CD4-positive, alpha-beta T cell treated with Interleukin-4 for 1 hour (primary cell): ENCODE results near the gene TAC3.
"Not testable (repeated sequence)": the region's sequence is repeated elsewhere in the genome, so short reads cannot be mapped to it uniquely, and the experiment has no call there.

Experiments
- DNase-seq, 2 donors: peaks; one replicate each; pipeline ENCODE4 v3.0.0-alpha.2; 2020 to 2022

The TAC3 gene

GRCh38 chr12:57003395-57003794 is 12.9 kb downstream of the TAC3 start:
- DNase-seq: no peak

GRCh38 chr12:57001448-57001906 is 14.9 kb downstream of the TAC3 start:
- peak; percentile 71 to 77 for DNase-seq

- no peak for DNase-seq
Measured at GRCh38 chr12:57000393-57000792, 15.9 kb downstream of the TAC3 start.

- DNase-seq: no peak
Measured at GRCh38 chr12:56999456-56999855, 16.9 kb downstream of the TAC3 start.

GRCh38 chr12:56998981-56999380 is 17.3 kb downstream of the TAC3 start:
- no peak for DNase-seq

- DNase-seq: no peak
Measured at GRCh38 chr12:56998316-56998715, 18.0 kb downstream of the TAC3 start.

- no peak for DNase-seq
Measured at GRCh38 chr12:56996793-56997545, 19.4 kb downstream of the TAC3 start.

GRCh38 chr12:56995930-56996496 is 20.3 kb downstream of the TAC3 start:
- no peak for DNase-seq

GRCh38 chr12:56995201-56995929 is 21.0 kb downstream of the TAC3 start:
- DNase-seq: no peak

GRCh38 chr12:56994231-56994746 is 22.0 kb downstream of the TAC3 start:
- DNase-seq: no peak

GRCh38 chr12:56993346-56993745 is 23.0 kb downstream of the TAC3 start:
- DNase-seq: no peak

- no peak for DNase-seq
Measured at GRCh38 chr12:56991319-56992246, 24.7 kb downstream of the TAC3 start.

- DNase-seq: no peak
Measured at GRCh38 chr12:56990648-56991318, 25.5 kb downstream of the TAC3 start.

- no peak for DNase-seq
Measured at GRCh38 chr12:56989861-56990610, 26.3 kb downstream of the TAC3 start.

GRCh38 chr12:56988207-56988739 is 28.1 kb downstream of the TAC3 start:
- DNase-seq: no peak

GRCh38 chr12:56987551-56988053 is 28.7 kb downstream of the TAC3 start:
- DNase-seq: peak; percentile 73 to 74

GRCh38 chr12:56987011-56987410 is 29.3 kb downstream of the TAC3 start:
- DNase-seq: no peak

- not testable (repeated sequence) for DNase-seq
Measured at GRCh38 chr12:56985714-56986113, 30.6 kb downstream of the TAC3 start.

GRCh38 chr12:56983386-56983785 is 32.9 kb downstream of the TAC3 start:
- no peak for DNase-seq

GRCh38 chr12:56982578-56983236 is 33.6 kb downstream of the TAC3 start:
- not testable (repeated sequence) for DNase-seq
